Adipocyte (in vitro differentiated cells): ENCODE results near the gene USH2A.

Source experiments
- DNase-seq: peaks from one replicate; pipeline ENCODE4 v3.0.0-alpha.2; 2015; ENCODE audit warnings: low read depth
- H3K27me3 ChIP-seq: replicated peaks from 2 replicates; pipeline ENCODE4 v1.7.0; 2013; ENCODE audit warnings: mild to moderate bottlenecking, low read length, moderate library complexity; ENCODE audit not compliant: control insufficient read depth, insufficient read depth
- H3K36me3 ChIP-seq: 2 replicates; pipeline ENCODE4 v1.7.0; 2013; ENCODE audit warnings: low read length, mild to moderate bottlenecking, moderate library complexity; ENCODE audit not compliant: control insufficient read depth, insufficient read depth, severe bottlenecking
- H3K4me1 ChIP-seq: 2 replicates; pipeline ENCODE4 v1.7.0; 2013; ENCODE audit warnings: mild to moderate bottlenecking, low read length, moderate library complexity; ENCODE audit not compliant: control insufficient read depth, insufficient read depth
- H3K4me3 ChIP-seq: 2 replicates; pipeline ENCODE4 v1.7.0; 2013; ENCODE audit warnings: mild to moderate bottlenecking, low read length, moderate library complexity
- H3K9ac ChIP-seq: 2 replicates; pipeline ENCODE4 v1.7.0; 2013; ENCODE audit warnings: mild to moderate bottlenecking, low read length, moderate library complexity
- H3K9me3 ChIP-seq: 2 replicates; pipeline ENCODE4 v1.7.0; 2013; ENCODE audit warnings: mild to moderate bottlenecking, low read length, moderate library complexity; ENCODE audit not compliant: control insufficient read depth

Gene USH2A

GRCh38 chr1:216422821-216423520 is at the start of gene USH2A:
USH2A (minus strand) TSS chr1:216423448; CDS start chr1:216422336, 1,112 bp downstream.
- Histone ChIP-seq H3K4me3 (no peak within 1 kb of the TSS), H3K4me1 (no peaks in the 10 kb centered on the region), H3K36me3 (no peaks in the 10 kb centered on the region), H3K9ac (no peak within 1 kb of the TSS), H3K9me3 (no peaks in the 10 kb centered on the region), H3K27me3 (no peaks in the 10 kb centered on the region)
- DNase-seq, result no peak

- Histone ChIP-seq H3K9me3 (no peaks in the 10 kb centered on the region), H3K4me1 (peaks cover 28% of the 10 kb centered on the region), H3K9ac (no peak overlapping the region), H3K27me3 (no peaks in the 10 kb centered on the region), H3K4me3 (no peak overlapping the region), H3K36me3 (no peaks in the 10 kb centered on the region)
- no peak for DNase-seq
Measured at GRCh38 chr1:216466162-216466801, 43.0 kb upstream of the USH2A start.

- peaks cover 29% of the 10 kb centered on the region for H3K4me1 ChIP-seq
- no peaks in the 10 kb centered on the region for H3K27me3 ChIP-seq
- no peaks in the 10 kb centered on the region for H3K9me3 ChIP-seq
- no peaks in the 10 kb centered on the region for H3K36me3 ChIP-seq
- H3K9ac ChIP-seq, result no peak overlapping the region
- H3K4me3 ChIP-seq, result no peak overlapping the region
- peak; percentile 81 for DNase-seq
Measured at GRCh38 chr1:216464489-216464888, 41.2 kb upstream of the USH2A start.

GRCh38 chr1:216462066-216462775 is 39.0 kb upstream of the USH2A start:
- Histone ChIP-seq H3K27me3 (no peaks in the 10 kb centered on the region), H3K9me3 (no peaks in the 10 kb centered on the region), H3K4me1 (peaks cover 31% of the 10 kb centered on the region), H3K36me3 (no peaks in the 10 kb centered on the region), H3K4me3 (no peak overlapping the region), H3K9ac (no peak overlapping the region)
- peak; percentile 50 for DNase-seq

GRCh38 chr1:216461466-216461865 is 38.2 kb upstream of the USH2A start:
- DNase-seq, result peak; percentile 66
- Histone ChIP-seq H3K9me3 (no peaks in the 10 kb centered on the region), H3K4me1 (peaks cover 38% of the 10 kb centered on the region), H3K4me3 (no peak overlapping the region), H3K9ac (no peak overlapping the region), H3K36me3 (no peaks in the 10 kb centered on the region), H3K27me3 (no peaks in the 10 kb centered on the region)

GRCh38 chr1:216459651-216460207 is 36.5 kb upstream of the USH2A start:
- Histone ChIP-seq H3K36me3 (no peaks in the 10 kb centered on the region), H3K9me3 (no peaks in the 10 kb centered on the region), H3K27me3 (no peaks in the 10 kb centered on the region), H3K4me1 (peaks cover 37% of the 10 kb centered on the region), H3K4me3 (no peak overlapping the region), H3K9ac (no peak overlapping the region)
- no peak for DNase-seq

- no peaks in the 10 kb centered on the region for H3K27me3 ChIP-seq
- DNase-seq, result no peak
- no peak overlapping the region for H3K9ac ChIP-seq
- no peak overlapping the region for H3K4me3 ChIP-seq
- H3K9me3 ChIP-seq, result no peaks in the 10 kb centered on the region
- H3K4me1 ChIP-seq, result peaks cover 30% of the 10 kb centered on the region
- H3K36me3 ChIP-seq, result no peaks in the 10 kb centered on the region
Measured at GRCh38 chr1:216458812-216459211, 35.6 kb upstream of the USH2A start.

- no peaks in the 10 kb centered on the region for H3K27me3 ChIP-seq
- H3K4me3 ChIP-seq, result no peak overlapping the region
- no peaks in the 10 kb centered on the region for H3K36me3 ChIP-seq
- no peak overlapping the region for H3K9ac ChIP-seq
- H3K9me3 ChIP-seq, result no peaks in the 10 kb centered on the region
- peak; percentile 58 for DNase-seq
- peaks cover 20% of the 10 kb centered on the region for H3K4me1 ChIP-seq
Measured at GRCh38 chr1:216457356-216457755, 34.1 kb upstream of the USH2A start.

- Histone ChIP-seq H3K27me3 (no peaks in the 10 kb centered on the region), H3K4me3 (no peak overlapping the region), H3K36me3 (no peaks in the 10 kb centered on the region), H3K9ac (no peak overlapping the region), H3K9me3 (no peaks in the 10 kb centered on the region), H3K4me1 (peaks cover 15% of the 10 kb centered on the region)
- peak; percentile 85 for DNase-seq
Measured at GRCh38 chr1:216456682-216457081, 33.4 kb upstream of the USH2A start.

GRCh38 chr1:216453777-216454176 is 30.5 kb upstream of the USH2A start:
- H3K4me1 ChIP-seq, result peaks cover 10% of the 10 kb centered on the region
- DNase-seq, result no peak
- no peaks in the 10 kb centered on the region for H3K9me3 ChIP-seq
- H3K9ac ChIP-seq, result no peak overlapping the region
- no peaks in the 10 kb centered on the region for H3K27me3 ChIP-seq
- no peaks in the 10 kb centered on the region for H3K36me3 ChIP-seq
- no peak overlapping the region for H3K4me3 ChIP-seq

- Histone ChIP-seq H3K36me3 (no peaks in the 10 kb centered on the region), H3K4me1 (no peaks in the 10 kb centered on the region)
Measured at GRCh38 chr1:216450227-216450626, 27.0 kb upstream of the USH2A start.

More at GRCh38 chr1:216450227-216450626, 27.0 kb upstream of the USH2A start:
- Histone ChIP-seq H3K4me3 (no peak overlapping the region), H3K27me3 (no peaks in the 10 kb centered on the region), H3K9ac (no peak overlapping the region), H3K9me3 (no peaks in the 10 kb centered on the region)
- no peak for DNase-seq
